OCI-LY3 (cell line): ENCODE measurements around the gene HNRNPL.
"Not testable (repeated sequence)": the region's sequence is repeated elsewhere in the genome, so short reads cannot be mapped to it uniquely, and the experiment has no call there.

Experiments used
- CTCF ChIP-seq: fragments of 200-600, 300-600 bp; sonication (generic); IDR thresholded peaks from 2 replicates; pipeline ENCODE4 v1.5.1; 2014; ENCODE audit warnings: antibody characterized with exemption, low read length, low read depth
- EZH2phosphoT487 ChIP-seq: fragments of 200-600 bp; shearing (Covaris generic); IDR thresholded peaks from 2 replicates; pipeline ENCODE4 v1.6.1; 2018; ENCODE audit warnings: antibody characterized with exemption, mixed run types, low read depth

DNA sequence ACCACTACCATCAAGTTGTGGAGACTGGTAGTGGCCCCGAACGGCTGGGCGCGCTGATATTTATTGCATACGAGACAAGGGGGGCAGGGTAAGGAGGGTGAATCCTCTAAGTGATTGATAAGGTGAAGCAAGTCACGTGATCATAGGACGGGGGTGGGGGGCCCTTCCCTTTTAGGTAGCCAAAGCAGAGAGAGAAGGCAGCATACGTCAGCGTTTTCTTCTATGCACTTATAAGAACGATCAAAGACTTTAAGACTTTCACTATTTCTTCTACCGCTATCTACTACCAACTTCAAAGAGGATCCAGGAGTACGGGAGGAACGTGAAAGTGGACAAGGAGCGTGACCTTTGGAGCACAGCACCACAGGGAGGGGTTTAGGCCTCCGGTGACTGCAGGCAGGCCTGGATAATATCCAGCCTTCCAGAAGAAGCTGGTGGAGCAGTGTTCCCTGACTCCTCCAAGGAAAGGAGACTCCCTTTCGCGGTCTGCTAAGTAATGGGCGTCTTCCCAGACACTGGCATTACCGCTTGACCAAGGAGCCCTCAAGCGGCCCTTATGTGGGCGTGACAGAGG, 9.9 kb upstream of the HNRNPL start:
- not testable (repeated sequence) for TF ChIP-seq CTCF, EZH2phosphoT487
